ENCODE results near the gene MED28. TPM values are rescaled to one million over a fixed set of nuclear protein-coding genes. Genes with fewer than 3 reads are reported as not detected.

Gene MED28
- total and polyA plus RNA-seq, 10 of the 15 experiments (the other 5 are each of a cell fraction or from before 2014, with no cell fraction given): 19.9 to 77.4 (median 52.0) TPM

DNA sequence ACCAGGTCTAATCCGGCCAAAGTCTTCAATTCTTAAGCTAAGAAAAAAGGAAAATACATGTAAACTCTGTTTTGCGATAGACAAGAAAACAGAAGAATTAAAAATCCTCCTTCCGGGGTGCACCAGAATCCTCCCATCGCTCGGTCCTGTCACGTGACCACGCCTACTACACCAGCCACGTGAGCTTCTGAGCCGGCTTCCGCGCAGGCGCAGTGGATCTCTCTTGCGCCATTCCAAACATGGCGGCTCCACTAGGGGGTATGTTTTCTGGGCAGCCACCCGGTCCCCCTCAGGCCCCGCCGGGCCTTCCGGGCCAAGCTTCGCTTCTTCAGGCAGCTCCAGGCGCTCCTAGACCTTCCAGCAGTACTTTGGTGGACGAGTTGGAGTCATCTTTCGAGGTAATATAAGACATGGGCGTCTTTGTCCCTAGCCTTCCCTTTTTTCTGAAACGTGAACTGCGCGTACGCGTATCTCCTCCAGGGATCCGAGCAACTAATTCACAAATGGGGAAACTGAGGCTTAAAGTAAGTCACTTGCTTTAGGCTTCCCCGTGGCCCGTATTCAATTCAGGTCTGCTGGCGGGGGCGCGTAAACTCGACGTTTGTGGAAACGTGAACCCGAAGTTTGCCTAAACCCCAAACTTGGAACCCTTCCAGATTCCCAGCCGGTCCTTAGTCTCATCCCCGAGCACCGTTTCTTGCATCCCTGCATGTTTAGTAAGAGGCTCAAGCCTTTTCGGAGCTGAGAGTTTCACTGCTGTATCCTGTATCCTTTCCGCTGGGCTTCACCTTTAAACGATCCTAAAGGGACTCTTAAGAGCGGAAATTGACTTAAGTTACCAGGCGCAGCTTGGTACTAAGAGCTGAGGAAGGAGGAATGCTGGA is at the start of gene MED28 (continued):
- TF ChIP-seq SPI1 (IDR thresholded peaks at IDR 0.05; ENCODE audit: borderline replicate concordance, insufficient read depth, low read depth, low read length) (no peak), MTA2 (IDR thresholded peaks at IDR 0.05; ENCODE audit: low read depth) (no peak), RCOR1 (conservative IDR thresholded peaks at IDR 0.05; ENCODE audit: low read depth, low read length) (no peak), ZNF384 (IDR thresholded peaks at IDR 0.05; ENCODE audit: borderline replicate concordance, low read depth, low read length) (no peak), RAD51 (IDR thresholded peaks at IDR 0.05) (peak; percentile 100), EED (IDR thresholded peaks at IDR 0.05; ENCODE audit: low read depth) (no peak), PML (IDR thresholded peaks at IDR 0.05; ENCODE audit: low read length) (peak; percentile 92), ZNF274 (IDR thresholded peaks at IDR 0.05; ENCODE audit: insufficient read depth, insufficient read length) (no peak), RBBP5 (conservative IDR thresholded peaks at IDR 0.05) (no peak), TCF7 (IDR thresholded peaks at IDR 0.05; ENCODE audit: borderline replicate concordance) (no peak), KDM1A (IDR thresholded peaks at IDR 0.05; ENCODE audit: borderline replicate concordance) (no peak), YBX1 (IDR thresholded peaks at IDR 0.05) (no peak), ZZZ3 (IDR thresholded peaks at IDR 0.05; ENCODE audit: control insufficient read depth, insufficient read length, low read depth) (no peak), CBX3 (IDR thresholded peaks at IDR 0.05; ENCODE audit: borderline replicate concordance, low read depth) (no peak), BCL11A (IDR thresholded peaks at IDR 0.05; ENCODE audit: low read depth, low read length) (no peak), YY1 (IDR thresholded peaks at IDR 0.05; ENCODE audit: low read depth, low read length) (peak; percentile 99), HDAC6 (IDR thresholded peaks at IDR 0.05; ENCODE audit: unreplicated experiment) (no peak), IKZF2 (IDR thresholded peaks at IDR 0.05) (no peak), SIX5 (IDR thresholded peaks at IDR 0.05; ENCODE audit: low read depth, low read length, severe bottlenecking) (peak; percentile 17), CHD2 (IDR thresholded peaks at IDR 0.05; ENCODE audit: borderline replicate concordance, low read depth, low read length) (no peak)
- TF ChIP-seq, protein P1, sequence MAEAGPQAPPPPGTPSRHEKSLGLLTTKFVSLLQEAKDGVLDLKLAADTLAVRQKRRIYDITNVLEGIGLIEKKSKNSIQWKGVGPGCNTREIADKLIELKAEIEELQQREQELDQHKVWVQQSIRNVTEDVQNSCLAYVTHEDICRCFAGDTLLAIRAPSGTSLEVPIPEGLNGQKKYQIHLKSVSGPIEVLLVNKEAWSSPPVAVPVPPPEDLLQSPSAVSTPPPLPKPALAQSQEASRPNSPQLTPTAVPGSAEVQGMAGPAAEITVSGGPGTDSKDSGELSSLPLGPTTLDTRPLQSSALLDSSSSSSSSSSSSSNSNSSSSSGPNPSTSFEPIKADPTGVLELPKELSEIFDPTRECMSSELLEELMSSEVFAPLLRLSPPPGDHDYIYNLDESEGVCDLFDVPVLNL (IDR thresholded peaks at IDR 0.05; ENCODE audit: low read depth, low read length): no peak
- TF ChIP-seq, protein P2, sequence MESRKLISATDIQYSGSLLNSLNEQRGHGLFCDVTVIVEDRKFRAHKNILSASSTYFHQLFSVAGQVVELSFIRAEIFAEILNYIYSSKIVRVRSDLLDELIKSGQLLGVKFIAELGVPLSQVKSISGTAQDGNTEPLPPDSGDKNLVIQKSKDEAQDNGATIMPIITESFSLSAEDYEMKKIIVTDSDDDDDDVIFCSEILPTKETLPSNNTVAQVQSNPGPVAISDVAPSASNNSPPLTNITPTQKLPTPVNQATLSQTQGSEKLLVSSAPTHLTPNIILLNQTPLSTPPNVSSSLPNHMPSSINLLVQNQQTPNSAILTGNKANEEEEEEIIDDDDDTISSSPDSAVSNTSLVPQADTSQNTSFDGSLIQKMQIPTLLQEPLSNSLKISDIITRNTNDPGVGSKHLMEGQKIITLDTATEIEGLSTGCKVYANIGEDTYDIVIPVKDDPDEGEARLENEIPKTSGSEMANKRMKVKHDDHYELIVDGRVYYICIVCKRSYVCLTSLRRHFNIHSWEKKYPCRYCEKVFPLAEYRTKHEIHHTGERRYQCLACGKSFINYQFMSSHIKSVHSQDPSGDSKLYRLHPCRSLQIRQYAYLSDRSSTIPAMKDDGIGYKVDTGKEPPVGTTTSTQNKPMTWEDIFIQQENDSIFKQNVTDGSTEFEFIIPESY (IDR thresholded peaks at IDR 0.05): no peak
- TF ChIP-seq, protein P3, sequence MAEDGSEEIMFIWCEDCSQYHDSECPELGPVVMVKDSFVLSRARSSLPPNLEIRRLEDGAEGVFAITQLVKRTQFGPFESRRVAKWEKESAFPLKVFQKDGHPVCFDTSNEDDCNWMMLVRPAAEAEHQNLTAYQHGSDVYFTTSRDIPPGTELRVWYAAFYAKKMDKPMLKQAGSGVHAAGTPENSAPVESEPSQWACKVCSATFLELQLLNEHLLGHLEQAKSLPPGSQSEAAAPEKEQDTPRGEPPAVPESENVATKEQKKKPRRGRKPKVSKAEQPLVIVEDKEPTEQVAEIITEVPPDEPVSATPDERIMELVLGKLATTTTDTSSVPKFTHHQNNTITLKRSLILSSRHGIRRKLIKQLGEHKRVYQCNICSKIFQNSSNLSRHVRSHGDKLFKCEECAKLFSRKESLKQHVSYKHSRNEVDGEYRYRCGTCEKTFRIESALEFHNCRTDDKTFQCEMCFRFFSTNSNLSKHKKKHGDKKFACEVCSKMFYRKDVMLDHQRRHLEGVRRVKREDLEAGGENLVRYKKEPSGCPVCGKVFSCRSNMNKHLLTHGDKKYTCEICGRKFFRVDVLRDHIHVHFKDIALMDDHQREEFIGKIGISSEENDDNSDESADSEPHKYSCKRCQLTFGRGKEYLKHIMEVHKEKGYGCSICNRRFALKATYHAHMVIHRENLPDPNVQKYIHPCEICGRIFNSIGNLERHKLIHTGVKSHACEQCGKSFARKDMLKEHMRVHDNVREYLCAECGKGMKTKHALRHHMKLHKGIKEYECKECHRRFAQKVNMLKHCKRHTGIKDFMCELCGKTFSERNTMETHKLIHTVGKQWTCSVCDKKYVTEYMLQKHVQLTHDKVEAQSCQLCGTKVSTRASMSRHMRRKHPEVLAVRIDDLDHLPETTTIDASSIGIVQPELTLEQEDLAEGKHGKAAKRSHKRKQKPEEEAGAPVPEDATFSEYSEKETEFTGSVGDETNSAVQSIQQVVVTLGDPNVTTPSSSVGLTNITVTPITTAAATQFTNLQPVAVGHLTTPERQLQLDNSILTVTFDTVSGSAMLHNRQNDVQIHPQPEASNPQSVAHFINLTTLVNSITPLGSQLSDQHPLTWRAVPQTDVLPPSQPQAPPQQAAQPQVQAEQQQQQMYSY (CRISPR knock-in tag; IDR thresholded peaks at IDR 0.05): peak; percentile 70; the same call in 1 of the 2 replicates
- TF ChIP-seq, protein P4, sequence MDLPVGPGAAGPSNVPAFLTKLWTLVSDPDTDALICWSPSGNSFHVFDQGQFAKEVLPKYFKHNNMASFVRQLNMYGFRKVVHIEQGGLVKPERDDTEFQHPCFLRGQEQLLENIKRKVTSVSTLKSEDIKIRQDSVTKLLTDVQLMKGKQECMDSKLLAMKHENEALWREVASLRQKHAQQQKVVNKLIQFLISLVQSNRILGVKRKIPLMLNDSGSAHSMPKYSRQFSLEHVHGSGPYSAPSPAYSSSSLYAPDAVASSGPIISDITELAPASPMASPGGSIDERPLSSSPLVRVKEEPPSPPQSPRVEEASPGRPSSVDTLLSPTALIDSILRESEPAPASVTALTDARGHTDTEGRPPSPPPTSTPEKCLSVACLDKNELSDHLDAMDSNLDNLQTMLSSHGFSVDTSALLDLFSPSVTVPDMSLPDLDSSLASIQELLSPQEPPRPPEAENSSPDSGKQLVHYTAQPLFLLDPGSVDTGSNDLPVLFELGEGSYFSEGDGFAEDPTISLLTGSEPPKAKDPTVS (IDR thresholded peaks at IDR 0.05; ENCODE audit: low read depth, low read length): 0 out of 2 replicates have a peak, but pooled peaks have one; percentile 16

Measured in GM12878 (cell line).